SU-DHL-6 (cell line): ENCODE results near the gene MRPS34.

ENCODE experiments used
- H2AFZ ChIP-seq: fragments of 200-600 bp; sonication (generic); 2 replicates; pipeline ENCODE4 v1.6.1; 2014; ENCODE audit warnings: low read depth, mild to moderate bottlenecking, moderate library complexity, mixed read lengths, antibody characterized with exemption, low read length; ENCODE audit not compliant: severe bottlenecking
- H3F3A ChIP-seq: fragments of 200-600 bp; shearing (Covaris generic); 2 replicates; pipeline ENCODE4 v1.6.0; 2016; ENCODE audit warnings: antibody characterized with exemption, mild to moderate bottlenecking; ENCODE audit not compliant: insufficient read depth
- H3K27ac ChIP-seq: fragments of 200-600 bp; sonication (generic); 2 replicates; pipeline ENCODE4 v1.5.1; 2016; ENCODE audit warnings: low read depth, mild to moderate bottlenecking, low read length, moderate library complexity, mixed read lengths
- H3K27me3 ChIP-seq: fragments of 200-600 bp; sonication (generic), shearing (Covaris generic); 2 replicates; pipeline ENCODE4 v1.6.0; 2014; ENCODE audit warnings: mild to moderate bottlenecking, low read length
- H3K36me3 ChIP-seq: fragments of 200-600 bp; sonication (generic); 2 replicates; pipeline ENCODE4 v1.6.1; 2014; ENCODE audit warnings: mild to moderate bottlenecking, low read length, mixed read lengths
- H3K4me2 ChIP-seq: fragments of 300-600, 200-600 bp; shearing (Covaris generic), sonication (generic); 2 replicates; pipeline ENCODE4 v1.6.0; 2014; ENCODE audit warnings: low read length, low read depth, mild to moderate bottlenecking; ENCODE audit not compliant: poor library complexity, severe bottlenecking
- H3K4me3 ChIP-seq: fragments of 200-600 bp; sonication (generic); 2 replicates; pipeline ENCODE4 v1.5.1; 2014; ENCODE audit warnings: antibody characterized with exemption, low read length, mild to moderate bottlenecking, mixed read lengths; ENCODE audit not compliant: insufficient read depth, poor library complexity, severe bottlenecking
- H3K79me2 ChIP-seq: fragments of 200-600 bp; sonication (generic); 2 replicates; pipeline ENCODE4 v1.6.1; 2014; ENCODE audit warnings: mild to moderate bottlenecking, low read length, moderate library complexity; ENCODE audit not compliant: insufficient read depth
- H3K9ac ChIP-seq: fragments of 200-600 bp; sonication (generic); 2 replicates; pipeline ENCODE4 v1.7.0; 2014; ENCODE audit warnings: mild to moderate bottlenecking, low read length
- H3K9me2 ChIP-seq: fragments of 200-600 bp; sonication (generic); replicated peaks from 2 replicates; pipeline ENCODE4 v1.6.1; 2014; ENCODE audit warnings: low read length; ENCODE audit not compliant: insufficient read depth
- H3K9me3 ChIP-seq: fragments of 200-600 bp; sonication (generic); 2 replicates; pipeline ENCODE4 v1.6.1; 2014; ENCODE audit warnings: low read length, mixed read lengths; ENCODE audit not compliant: insufficient read depth
- H4K20me1 ChIP-seq: fragments of 200-600 bp; sonication (generic); 2 replicates; pipeline ENCODE4 v1.6.1; 2014; ENCODE audit warnings: low read depth, mild to moderate bottlenecking, antibody characterized with exemption, low read length, moderate library complexity, mixed read lengths
- CTCF ChIP-seq: fragments of 200-600 bp; sonication (generic); IDR thresholded peaks from one replicate; pipeline ENCODE4 v1.5.1; 2017; ENCODE audit warnings: antibody characterized with exemption, mild to moderate bottlenecking, low read length, moderate library complexity; ENCODE audit not compliant: insufficient read depth, poor library complexity, severe bottlenecking
- EZH2phosphoT487 ChIP-seq: fragments of 200-600 bp; sonication (generic), shearing (Covaris generic); conservative IDR thresholded peaks from 2 replicates; pipeline ENCODE4 v1.6.1; 2018; ENCODE audit warnings: mild to moderate bottlenecking, antibody characterized with exemption, low read length, moderate library complexity, mixed read lengths

The MRPS34 gene

DNA sequence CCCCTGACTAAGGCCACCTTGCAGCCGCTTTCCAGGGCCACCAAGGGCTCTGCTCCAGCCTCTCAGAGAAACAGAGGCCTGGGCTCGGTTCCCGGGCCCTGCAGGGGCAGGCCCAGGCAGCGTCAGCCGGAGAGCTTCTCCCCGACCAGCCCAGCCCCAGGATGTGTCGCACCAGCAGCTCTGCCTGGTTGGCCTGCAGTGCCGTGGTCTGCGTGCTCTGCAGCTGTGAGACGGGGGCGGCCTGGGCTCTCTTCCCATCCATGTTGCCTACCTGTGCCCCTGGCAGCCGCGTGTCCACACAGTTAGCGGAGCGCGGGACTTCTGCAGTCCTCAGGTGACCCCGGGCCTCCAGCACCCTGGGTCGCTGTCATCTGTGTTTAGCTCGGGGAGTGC, 15.8 kb upstream of the MRPS34 start:
- Histone ChIP-seq H3K4me2 (no peak overlapping the region), H4K20me1 (no peaks in the 10 kb centered on the region), H3K79me2 (peaks cover 25% of the 10 kb centered on the region), H3K9me3 (no peaks in the 10 kb centered on the region), H3K27me3 (no peaks in the 10 kb centered on the region), H3K9me2 (no peaks in the 10 kb centered on the region), H3K4me3 (no peak overlapping the region), H3K9ac (no peak overlapping the region), H2AFZ (no peak overlapping the region), H3K36me3 (no peaks in the 10 kb centered on the region), H3K27ac (no peak overlapping the region), H3F3A (no peaks in the 10 kb centered on the region)
- no peak for TF ChIP-seq CTCF
- TF ChIP-seq EZH2phosphoT487, result no peak

DNA sequence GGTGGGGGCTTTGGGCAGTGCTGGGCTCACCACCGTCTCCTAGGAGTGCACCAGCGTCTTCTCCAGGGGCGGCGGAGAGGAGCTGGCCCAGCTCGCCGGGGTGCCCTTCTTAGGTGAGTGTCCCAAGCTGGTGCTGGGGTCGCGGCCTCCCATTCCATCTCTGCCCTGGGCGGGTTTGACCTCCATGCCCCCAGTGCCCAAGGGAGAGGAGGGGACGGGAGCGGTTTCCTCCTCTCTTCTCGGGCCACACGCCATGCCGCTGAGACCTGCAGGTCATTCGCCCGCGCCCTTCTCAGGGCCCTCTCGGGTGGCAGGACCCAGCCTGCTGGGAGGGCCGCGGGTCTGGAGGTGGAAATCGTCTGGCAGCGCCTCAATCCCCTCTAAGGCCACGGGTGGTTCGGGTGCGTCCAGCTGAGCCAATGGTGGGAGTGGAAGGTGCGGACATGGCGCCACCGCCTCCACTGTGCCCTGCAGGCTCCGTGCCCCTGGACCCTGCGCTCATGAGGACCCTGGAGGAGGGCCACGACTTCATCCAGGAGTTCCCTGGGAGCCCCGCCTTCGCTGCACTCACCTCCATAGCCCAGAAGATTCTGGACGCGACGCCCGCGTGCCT, 15.3 kb upstream of the MRPS34 start:
- peaks cover 30% of the 10 kb centered on the region for H3K79me2 ChIP-seq
- H3K9me2 ChIP-seq, result no peaks in the 10 kb centered on the region
- no peaks in the 10 kb centered on the region for H3K27me3 ChIP-seq
- H2AFZ ChIP-seq, result no peak overlapping the region
- H3K4me3 ChIP-seq, result no peak overlapping the region
- no peak for TF ChIP-seq EZH2phosphoT487
- TF ChIP-seq CTCF, result no peak
- no peaks in the 10 kb centered on the region for H4K20me1 ChIP-seq
- no peaks in the 10 kb centered on the region for H3K9me3 ChIP-seq
- H3K4me2 ChIP-seq, result no peak overlapping the region
- no peaks in the 10 kb centered on the region for H3K36me3 ChIP-seq
- no peak overlapping the region for H3K27ac ChIP-seq
- H3K9ac ChIP-seq, result no peak overlapping the region
- H3F3A ChIP-seq, result no peaks in the 10 kb centered on the region

- no peak for TF ChIP-seq CTCF
- no peak for TF ChIP-seq EZH2phosphoT487
- Histone ChIP-seq H3F3A (no peaks in the 10 kb centered on the region), H3K79me2 (peaks cover 32% of the 10 kb centered on the region), H3K27me3 (no peaks in the 10 kb centered on the region), H3K4me3 (no peak overlapping the region), H3K9ac (no peak overlapping the region), H3K9me2 (no peaks in the 10 kb centered on the region), H3K9me3 (no peaks in the 10 kb centered on the region), H3K27ac (no peak overlapping the region), H4K20me1 (no peaks in the 10 kb centered on the region), H2AFZ (no peak overlapping the region), H3K4me2 (no peak overlapping the region), H3K36me3 (no peaks in the 10 kb centered on the region)
Measured at GRCh38 chr16:1787322-1788094, 14.6 kb upstream of the MRPS34 start.
